GM21529 (cell line): ENCODE results near the gene RHOD.

Source experiments
- ATAC-seq: cut with Tn5 transposase; IDR thresholded peaks from one replicate; pipeline ENCODE4 v1.9.1; 2021; ENCODE audit not compliant: unreplicated experiment

RHOD gene

GRCh38 chr11:67059671-67060070 is 3.0 kb downstream of the RHOD start:
- no peak for ATAC-seq

GRCh38 chr11:67060111-67060522 is 3.5 kb downstream of the RHOD start:
- ATAC-seq: no peak

GRCh38 chr11:67062526-67063373 is 6.1 kb downstream of the RHOD start:
- no peak for ATAC-seq

GRCh38 chr11:67066333-67066709 is 9.7 kb downstream of the RHOD start:
- no peak for ATAC-seq

- no peak for ATAC-seq
Measured at GRCh38 chr11:67071420-67072284, 15.0 kb downstream of the RHOD start.

GRCh38 chr11:67072295-67072694 is 15.6 kb downstream of the RHOD start:
- no peak for ATAC-seq

- ATAC-seq: no peak
Measured at GRCh38 chr11:67073908-67074307, 17.3 kb downstream of the RHOD start.

GRCh38 chr11:67076202-67076601 is 19.6 kb downstream of the RHOD start:
- ATAC-seq: no peak

- no peak for ATAC-seq
Measured at GRCh38 chr11:67079065-67079705, 22.5 kb downstream of the RHOD start.

GRCh38 chr11:67082071-67082791 is 25.6 kb downstream of the RHOD start:
- no peak for ATAC-seq

- ATAC-seq: no peak
Measured at GRCh38 chr11:67083786-67084366, 27.2 kb downstream of the RHOD start.

- no peak for ATAC-seq
Measured at GRCh38 chr11:67085617-67086016, 29.0 kb downstream of the RHOD start.

GRCh38 chr11:67090717-67091116 is 34.1 kb downstream of the RHOD start:
- ATAC-seq: no peak

GRCh38 chr11:67095214-67095507 is 38.5 kb downstream of the RHOD start:
- no peak for ATAC-seq

- ATAC-seq: no peak
Measured at GRCh38 chr11:67098799-67099429, 42.3 kb downstream of the RHOD start.

GRCh38 chr11:67099831-67100324 is 43.2 kb downstream of the RHOD start:
- ATAC-seq: peak; percentile 62

GRCh38 chr11:67102664-67103063 is 46.0 kb downstream of the RHOD start:
- ATAC-seq: no peak

- no peak for ATAC-seq
Measured at GRCh38 chr11:67105964-67106363, 49.3 kb downstream of the RHOD start.

- no peak for ATAC-seq
Measured at GRCh38 chr11:67111261-67111660, 54.6 kb downstream of the RHOD start.

- peak; percentile 69 for ATAC-seq
Measured at GRCh38 chr11:67113231-67113721, 56.6 kb downstream of the RHOD start.
